CD4-positive, alpha-beta T cell (primary cell): ENCODE measurements around the gene PPP4R3A. TPM values are rescaled to one million over a fixed set of nuclear protein-coding genes. Genes with fewer than 3 reads are reported as not detected.

Experiments used
- ATAC-seq: fragments of 200-7000 bp; cut with Tn5 transposase; one replicate; pipeline ENCODE4 v1.10.0; 2022; ENCODE audit warnings: mild to moderate bottlenecking; ENCODE audit not compliant: poor library complexity
- CTCF ChIA-PET: fragments of 350-600 bp; sonication (Branson Sonifier 250); formaldehyde crosslinking; loops from one replicate; lab custom pipeline; 2021; ENCODE audit warnings: antibody characterized with exemption, inconsistent platforms; lab: Charles Lee
- POLR2A ChIA-PET: fragments of 350-600 bp; sonication (Branson Sonifier 250); formaldehyde crosslinking; loops from one replicate; lab custom pipeline; 2021; ENCODE audit warnings: antibody characterized with exemption, inconsistent platforms; lab: Charles Lee
- DNase-seq, 14 experiments: peaks; one replicate each; pipeline ENCODE4 v3.0.0-alpha.2; 2013 to 2020; ENCODE audit warnings: mixed read lengths in 2 of 14
- H3K27ac ChIP-seq, 2 donors: one replicate each; pipeline versions ENCODE4 v1.5.1 to v1.7.0; 2013; ENCODE audit warnings: low read length in 2 of 2, low read depth in 1 of 2, mild to moderate bottlenecking in 1 of 2
- H3K27me3 ChIP-seq, 2 experiments: 1 replicate in 1 of 2; 2 replicates in 1 of 2; pipeline versions ENCODE4 v1.6.1 to v1.7.0; 2013; ENCODE audit warnings: low read length in 2 of 2, control low read depth in 1 of 2, mild to moderate bottlenecking in 1 of 2, moderate library complexity in 1 of 2; ENCODE audit not compliant: insufficient read depth in 2 of 2, control insufficient read depth in 1 of 2
- H3K36me3 ChIP-seq: one replicate; pipeline ENCODE4 v1.6.1; 2013; ENCODE audit warnings: low read length, control low read depth; ENCODE audit not compliant: insufficient read depth
- H3K4me1 ChIP-seq: one replicate; pipeline ENCODE4 v1.6.1; 2013; ENCODE audit warnings: low read length, control low read depth; ENCODE audit not compliant: insufficient read depth
- H3K4me3 ChIP-seq: one replicate; pipeline ENCODE4 v1.5.1; 2013; ENCODE audit warnings: mild to moderate bottlenecking, low read length, moderate library complexity
- H3K9me3 ChIP-seq, 2 experiments: 1 replicate in 1 of 2; 2 replicates in 1 of 2; pipeline versions ENCODE4 v1.6.1 to v1.7.0; 2013; ENCODE audit warnings: low read length in 2 of 2, mild to moderate bottlenecking in 2 of 2, control low read depth in 1 of 2, moderate library complexity in 1 of 2; ENCODE audit not compliant: control insufficient read depth in 1 of 2, insufficient read depth in 1 of 2
- H3K27ac Mint-ChIP-seq: one replicate; pipeline ENCODE4 v1.8.0; 2020; ENCODE audit warnings: mixed read lengths
- H3K27me3 Mint-ChIP-seq: one replicate; pipeline ENCODE4 v1.8.0; 2021; ENCODE audit warnings: mixed read lengths
- H3K36me3 Mint-ChIP-seq: one replicate; pipeline ENCODE4 v1.8.0; 2021; ENCODE audit warnings: low read depth, mixed read lengths
- H3K4me1 Mint-ChIP-seq: one replicate; pipeline ENCODE4 v1.8.0; 2021; ENCODE audit warnings: low read depth, mixed read lengths
- H3K4me3 Mint-ChIP-seq: one replicate; pipeline ENCODE4 v1.8.0; 2020; ENCODE audit warnings: mild to moderate bottlenecking, mixed read lengths
- H3K9me3 Mint-ChIP-seq: one replicate; pipeline ENCODE4 v1.8.0; 2020; ENCODE audit warnings: mixed read lengths
- CTCF ChIP-seq: fragments of 200-600 bp; IDR thresholded peaks from one replicate; pipeline ENCODE4 v1.8.0; 2022; ENCODE audit warnings: antibody characterized with exemption, mild to moderate bottlenecking
- intact Hi-C, 2 experiments: fragments of 100-400 bp; cut with DNase I in 1 of 2; cut with micrococcal nuclease in 1 of 2; formaldehyde crosslinking; loops; one replicate each; pipeline versions ENCODE4 v1.15.1 to v1.9.0; 2023 to 2025; cut with DNase I, micrococcal nuclease
- total RNA-seq, 174 experiments: library from RNA in 2 of 174; stranded (reverse) in 2 of 174; gene quantifications; one replicate each; pipeline ENCODE4 v1.2.3 and lab custom pipeline; 2021 to 2026

Gene PPP4R3A
- total RNA-seq, 2 experiments from 2014 or later, result 189 to 205 TPM

GRCh38 chr14:91516663-91517388 lies 6.7 kb upstream of the PPP4R3A start:
- Histone ChIP-seq H3K36me3 (no peaks in the 10 kb centered on the region), H3K4me3 (no peak overlapping the region), H3K9me3 (no peaks in the 10 kb centered on the region), H3K4me1 (no peaks in the 10 kb centered on the region), H3K27me3 (no peaks in the 10 kb centered on the region), H3K27ac (no peak overlapping the region)
- no peak for TF ChIP-seq CTCF
- ATAC-seq, result no peak
- Mint-ChIP-seq H3K27me3 (no peaks in the 10 kb centered on the region), H3K4me1 (no peaks in the 10 kb centered on the region), H3K4me3 (no peak overlapping the region), H3K36me3 (no peaks in the 10 kb centered on the region), H3K9me3 (no peaks in the 10 kb centered on the region), H3K27ac (no peak overlapping the region)
- ChIA-PET POLR2A (no interaction called here), CTCF (no interaction called here)
- no peak for DNase-seq
- intact Hi-C loops, result loop anchor here in 1 of 2 experiments (5.0 kb wide), 1 partner anchor 605 kb away; the partner anchor contains the start of genes CPSF2 and NDUFB1

GRCh38 chr14:91515979-91516378 lies 5.9 kb upstream of the PPP4R3A start:
- no peak overlapping the region for H3K4me3 Mint-ChIP-seq
- no peak for TF ChIP-seq CTCF
- no peaks in the 10 kb centered on the region for H3K9me3 Mint-ChIP-seq
- Histone ChIP-seq H3K27me3 (no peaks in the 10 kb centered on the region), H3K9me3 (no peaks in the 10 kb centered on the region), H3K4me3 (no peak overlapping the region), H3K4me1 (peaks cover 6% of the 10 kb centered on the region), H3K36me3 (no peaks in the 10 kb centered on the region), H3K27ac (no peak overlapping the region)
- ChIA-PET CTCF (no interaction called here), POLR2A (interaction anchor here (0.7 kb wide), 1 partner anchor 1147 kb away, joined by 5 read pairs; no protein-coding TSS in a partner anchor)
- intact Hi-C loops, result loop anchor here in 1 of 2 experiments (5.0 kb wide), 1 partner anchor 606 kb away; the partner anchor contains the start of genes CPSF2 and NDUFB1
- H3K36me3 Mint-ChIP-seq, result peaks cover 3% of the 10 kb centered on the region
- DNase-seq (no peak), ATAC-seq (no peak)
- H3K27me3 Mint-ChIP-seq, result no peaks in the 10 kb centered on the region
- H3K4me1 Mint-ChIP-seq, result peaks cover 3% of the 10 kb centered on the region
- no peak overlapping the region for H3K27ac Mint-ChIP-seq

GRCh38 chr14:91511043-91511383 lies 903 bp upstream of the PPP4R3A start:
- ChIA-PET POLR2A (interaction anchor here (1.8 to 1.9 kb wide), 3 partner anchors 10 to 595 kb away, joined by 4 to 9 read pairs (median 9); partner anchors contain the start of gene ATXN3), CTCF (no interaction called here)
- Histone ChIP-seq H3K27ac (peak overlapping the region; percentile 99), H3K4me3 (peak overlapping the region; percentile 90), H3K9me3 (no peaks in the 10 kb centered on the region), H3K36me3 (peaks cover 9% of the 10 kb centered on the region), H3K27me3 (no peaks in the 10 kb centered on the region), H3K4me1 (peaks cover 19% of the 10 kb centered on the region)
- ATAC-seq (no peak), DNase-seq (no peak)
- Mint-ChIP-seq H3K4me3 (peak overlapping the region; percentile 100), H3K27me3 (no peaks in the 10 kb centered on the region), H3K27ac (peak overlapping the region; percentile 100), H3K36me3 (peaks cover 42% of the 10 kb centered on the region), H3K9me3 (no peaks in the 10 kb centered on the region), H3K4me1 (peaks cover 38% of the 10 kb centered on the region)
- intact Hi-C loops, result loop anchor here in 1 of 2 experiments (2.0 to 5.0 kb wide), 5 partner anchors 326 to 1281 kb away; partner anchors contain the start of genes GOLGA5 and TRIP11
- TF ChIP-seq CTCF, result no peak
